AG08396 (cell line): ENCODE data around the gene PCSK4.
"Not testable (repeated sequence)": the region's sequence is repeated elsewhere in the genome, so short reads cannot be mapped to it uniquely, and the experiment has no call there.

ENCODE experiments used
- DNase-seq: peaks from one replicate; pipeline ENCODE4 v3.0.0; 2012; ENCODE audit warnings: low spot score, mixed read lengths

The PCSK4 gene

DNA sequence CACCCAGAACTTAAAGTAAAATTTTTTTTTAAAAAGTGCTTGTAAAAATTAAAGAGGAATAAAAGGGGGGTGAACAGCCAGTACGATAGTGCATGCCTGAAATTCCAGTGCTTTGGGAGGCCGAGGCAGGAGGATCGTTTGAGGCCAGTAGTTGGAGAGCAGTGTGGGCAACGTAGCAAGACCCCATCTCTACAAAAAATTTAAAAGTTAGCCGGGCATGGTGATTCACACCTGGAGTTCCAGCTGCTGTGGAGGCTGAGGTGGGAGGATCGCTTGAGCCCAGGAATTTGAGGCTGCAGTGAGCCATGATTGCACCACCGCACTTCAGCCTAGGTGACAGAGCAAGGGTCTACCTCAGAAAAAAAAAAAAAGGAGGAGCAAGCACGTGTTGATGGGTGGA, 14.9 kb upstream of the PCSK4 start:
- no peak for DNase-seq

GRCh38 chr19:1503925-1504773, 14.0 kb upstream of the PCSK4 start:
- no peak for DNase-seq

- DNase-seq, result peak; percentile 61
These were observed 13.2 kb upstream of the PCSK4 start for GRCh38 chr19:1503089-1503924.

GRCh38 chr19:1502433-1503088, 12.4 kb upstream of the PCSK4 start:
- no peak for DNase-seq

DNA sequence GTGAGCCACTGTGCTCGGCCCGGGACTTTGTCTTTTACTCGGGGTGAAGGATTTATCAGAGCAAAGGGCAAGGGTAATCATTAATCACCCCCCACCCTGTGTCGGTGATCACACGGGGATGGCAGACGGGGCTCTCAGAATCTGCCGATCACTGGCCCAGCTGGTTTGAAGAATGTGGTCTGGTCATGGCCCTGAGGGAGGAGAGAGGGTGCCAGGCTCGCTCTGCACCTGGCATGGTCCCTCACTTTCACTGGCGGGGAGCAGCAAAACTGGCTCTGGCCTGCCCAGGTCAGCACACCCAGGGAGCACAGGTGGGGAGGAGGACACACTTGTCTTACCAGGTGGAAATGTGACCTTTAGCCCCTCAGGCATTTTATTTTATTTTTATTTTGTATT, 11.0 kb upstream of the PCSK4 start:
- no peak for DNase-seq

- not testable (repeated sequence) for DNase-seq
These were observed 9.1 kb upstream of the PCSK4 start for GRCh38 chr19:1499231-1499630.

- no peak for DNase-seq
These were observed 7.6 kb upstream of the PCSK4 start for GRCh38 chr19:1497578-1498235.

- no peak for DNase-seq
These were observed 6.8 kb upstream of the PCSK4 start for GRCh38 chr19:1496714-1497577.

DNA sequence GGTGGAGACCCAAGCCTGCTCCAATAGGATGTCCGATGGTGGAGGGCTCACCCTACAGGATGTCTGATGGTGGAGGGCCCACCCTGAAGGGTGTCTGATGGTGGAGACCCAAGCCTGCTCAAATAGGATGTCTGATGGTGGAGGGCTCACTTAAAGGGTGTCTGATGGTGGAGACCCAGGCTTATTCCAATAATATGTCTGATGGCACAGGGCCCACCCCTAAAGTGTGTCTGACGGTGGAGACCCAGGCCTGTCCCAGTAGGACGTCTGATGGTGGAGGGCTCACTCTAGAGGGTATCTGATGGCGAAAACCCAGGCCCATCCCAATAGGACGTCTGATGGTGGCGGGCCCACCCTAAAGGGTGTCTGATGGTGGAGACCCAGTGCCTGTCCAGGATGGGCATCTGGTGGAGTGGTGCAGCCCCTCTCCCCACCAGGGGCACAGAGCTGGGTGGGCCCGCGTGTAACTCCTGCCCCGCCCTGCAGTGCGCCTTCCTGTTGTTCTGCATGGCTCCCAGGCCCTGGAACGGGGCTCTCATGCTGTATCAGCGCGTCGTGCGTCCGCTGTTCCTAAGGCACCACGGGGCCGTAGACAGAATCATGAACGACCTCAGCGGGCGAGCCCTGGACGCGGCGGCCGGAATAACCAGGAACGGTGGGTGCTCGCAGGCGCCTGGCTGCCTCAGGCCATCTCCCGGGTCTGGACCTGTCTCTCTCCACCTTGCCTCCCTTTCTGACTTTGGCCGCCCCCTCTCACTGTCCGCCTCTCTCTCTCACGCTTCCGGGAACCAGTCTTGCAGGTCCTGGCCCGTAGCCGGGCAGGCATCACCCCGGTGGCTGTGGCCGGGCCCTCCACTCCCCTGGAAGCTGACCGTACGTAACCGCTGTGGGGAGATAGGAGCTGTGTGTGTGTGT, 5.9 kb upstream of the PCSK4 start:
- DNase-seq, result no peak

DNA sequence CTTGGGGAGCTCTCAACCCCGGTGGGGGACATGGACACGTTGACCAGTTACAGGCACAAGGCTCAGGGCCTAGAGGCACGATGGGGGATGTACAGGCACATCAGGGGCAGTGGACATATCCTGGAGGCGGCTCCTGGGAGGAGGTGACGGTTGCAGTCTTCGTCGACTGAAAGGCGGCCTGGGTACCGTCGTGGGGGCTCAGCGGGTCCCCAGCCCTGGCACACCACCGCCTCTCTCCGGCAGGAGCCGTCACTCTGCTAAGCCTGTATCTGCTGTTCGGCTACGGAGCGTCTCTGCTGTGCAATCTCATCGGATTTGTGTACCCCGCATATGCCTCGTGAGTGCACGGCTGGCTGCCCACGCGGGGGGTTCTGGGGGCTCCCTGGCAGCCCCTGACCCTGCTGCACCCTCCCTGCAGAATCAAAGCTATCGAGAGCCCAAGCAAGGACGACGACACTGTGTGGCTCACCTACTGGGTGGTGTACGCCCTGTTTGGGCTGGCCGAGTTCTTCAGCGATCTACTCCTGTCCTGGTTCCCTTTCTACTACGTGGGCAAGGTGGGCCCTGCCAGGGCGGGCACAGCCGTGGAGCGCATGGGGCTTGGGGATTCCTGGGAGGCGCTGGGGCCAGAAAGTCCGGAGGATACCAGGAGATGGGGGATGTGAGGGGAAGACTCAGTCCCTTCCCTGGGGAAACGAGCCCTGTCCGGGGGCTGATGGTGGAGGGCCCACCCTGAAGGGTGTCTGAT, 5.1 kb upstream of the PCSK4 start:
- no peak for DNase-seq

DNA sequence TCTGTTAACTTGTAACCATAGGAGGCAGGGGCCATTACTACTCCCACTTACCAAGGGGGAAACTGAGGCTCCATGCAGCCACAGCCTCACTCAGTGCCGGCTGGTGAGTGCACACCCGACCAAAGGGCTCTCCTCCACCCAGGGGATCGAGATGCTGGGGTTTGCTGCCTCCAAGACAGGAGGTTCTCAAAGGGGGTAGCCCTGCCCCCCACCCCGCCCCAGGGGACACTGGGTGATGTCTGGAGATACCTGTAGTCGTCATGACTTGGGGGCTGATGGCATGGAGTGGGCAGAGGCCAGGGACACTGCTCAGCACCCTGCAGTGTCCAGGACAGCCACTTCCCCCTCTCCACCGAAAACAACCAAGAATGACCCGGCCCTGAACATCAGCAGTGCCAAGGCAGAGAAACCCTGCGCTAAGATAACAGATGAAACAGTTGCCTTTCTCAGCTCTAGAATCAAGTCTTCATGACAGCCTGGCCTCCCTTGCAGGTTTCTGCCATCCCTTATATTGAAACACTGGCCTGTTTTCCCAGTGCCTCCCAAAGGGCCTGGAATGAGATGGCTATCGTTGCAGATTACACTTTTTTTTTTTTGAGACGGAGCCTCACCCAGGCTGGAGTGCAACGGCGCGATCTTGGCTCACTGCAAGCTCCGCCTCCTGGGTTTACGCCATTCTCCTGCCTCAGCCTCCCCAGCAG, 4.1 kb upstream of the PCSK4 start:
- no peak for DNase-seq

DNA sequence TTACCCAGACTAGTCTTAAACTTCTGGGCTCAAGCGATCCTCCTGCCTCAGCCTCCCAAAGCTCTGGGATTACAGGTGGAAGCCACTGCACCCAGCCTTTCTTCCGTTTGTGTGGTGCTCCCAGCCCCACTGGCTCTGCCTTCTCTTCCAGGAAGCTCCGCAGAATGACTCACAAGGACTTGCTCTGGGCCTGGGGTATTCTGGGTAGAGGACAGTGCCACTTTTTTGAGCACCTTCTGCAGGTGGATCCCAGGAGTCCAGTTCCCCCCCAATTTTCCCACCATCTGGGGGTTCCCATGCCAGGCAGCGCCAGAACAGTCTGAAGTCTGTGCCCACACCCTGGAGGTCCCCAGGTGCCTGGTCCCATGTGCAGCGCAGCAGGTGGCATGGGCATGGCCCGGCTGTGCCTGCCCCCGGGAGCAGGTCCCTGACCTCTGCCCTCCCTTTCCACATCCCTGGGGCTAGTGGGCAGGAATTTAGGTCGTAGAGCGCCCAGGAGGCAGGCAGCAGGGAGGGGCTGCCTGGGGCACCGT, 2.4 kb upstream of the PCSK4 start:
- no peak for DNase-seq

- DNase-seq, result no peak
These were observed 1.7 kb upstream of the PCSK4 start for GRCh38 chr19:1491849-1492170.

DNA sequence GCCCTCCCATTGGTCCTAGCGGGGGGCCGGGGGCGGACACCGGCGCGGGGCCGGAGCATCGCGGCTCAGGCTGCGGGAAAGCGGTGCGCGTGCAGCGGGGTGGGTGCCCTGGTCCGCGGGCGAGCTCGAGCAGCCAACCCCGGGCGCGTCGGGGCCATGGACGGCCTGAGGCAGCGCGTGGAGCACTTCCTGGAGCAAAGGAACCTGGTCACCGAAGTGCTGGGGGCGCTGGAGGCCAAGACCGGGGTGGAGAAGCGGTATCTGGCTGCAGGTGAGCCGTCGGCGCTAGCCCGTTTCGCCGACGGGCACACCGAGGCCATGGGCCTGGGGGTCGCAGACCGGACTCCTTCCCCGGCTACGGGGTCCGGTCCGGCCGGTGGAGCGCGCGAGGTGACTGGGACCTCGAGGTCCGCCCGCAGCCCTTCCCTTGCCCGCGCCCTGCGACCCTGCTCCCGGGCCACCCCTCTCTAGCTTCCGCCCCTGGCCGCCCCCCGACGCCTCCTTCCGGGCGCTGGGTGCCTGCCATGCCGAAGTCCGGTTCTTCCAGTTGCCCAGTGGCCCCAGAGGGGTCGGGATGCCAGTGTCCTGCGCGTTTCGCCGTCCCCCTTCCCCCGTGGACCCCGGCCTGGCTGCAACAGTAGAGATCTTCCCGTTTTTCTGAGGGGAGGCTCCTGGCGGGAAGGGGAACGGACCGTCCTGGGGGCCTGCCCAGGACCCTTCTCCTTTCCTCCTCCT, 1.1 kb upstream of the PCSK4 start, which contains the start of gene REEP6:
Gene REEP6 (plus strand): TSS at position 68 of the 735 bp plus-strand sequence. CDS start 89 bp downstream, at position 157.
- DNase-seq, result no peak

DNA sequence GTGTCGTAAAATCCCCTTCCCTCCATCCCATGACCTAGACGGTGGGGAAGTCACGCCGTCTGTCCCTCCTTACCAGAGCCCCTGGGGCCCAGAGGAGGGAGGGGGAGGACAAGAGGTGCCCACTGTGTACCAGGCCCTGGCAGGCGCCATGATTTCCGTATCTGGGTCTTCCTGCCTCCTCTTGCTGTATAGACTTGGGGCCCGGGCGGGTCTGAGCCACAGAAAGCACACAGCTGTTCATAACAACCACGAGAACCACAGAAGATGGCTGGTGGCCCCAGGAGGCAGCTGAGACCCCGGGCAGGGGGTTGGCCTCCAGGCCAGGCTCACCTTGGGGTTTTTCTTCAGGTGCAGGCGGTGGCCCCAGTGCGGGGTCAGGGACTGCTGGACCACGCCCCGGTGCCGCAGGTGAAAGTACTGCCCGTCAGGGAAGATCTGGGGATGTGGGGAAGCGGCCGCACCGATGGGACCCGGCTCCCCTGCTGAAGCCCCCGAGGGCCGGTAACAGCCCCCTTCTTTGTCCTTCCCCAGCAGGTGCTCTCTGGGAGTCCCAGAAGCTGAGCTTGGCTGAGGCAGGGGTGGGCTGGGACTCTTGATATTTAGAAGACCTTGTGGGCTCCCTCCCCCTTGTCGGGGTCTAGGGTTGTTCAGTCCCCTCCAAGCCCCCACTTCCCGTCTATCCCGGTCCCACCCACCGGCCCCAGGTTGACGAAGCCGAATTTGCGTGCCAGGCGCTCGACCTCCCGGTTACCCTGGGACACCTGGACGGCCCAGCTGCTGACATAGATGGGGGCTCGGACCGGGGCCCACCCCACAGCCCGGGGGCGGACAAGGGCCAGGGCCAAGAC, 463 bp downstream of the PCSK4 start:
- DNase-seq, result no peak

- no peak for DNase-seq
These were observed 1.9 kb downstream of the PCSK4 start for GRCh38 chr19:1488282-1488601.
